HEK293 (cell line): ENCODE data around the gene SRRM5.

Experiments used
- CTCF ChIA-PET: fragments of 350-600 bp; formaldehyde crosslinking; extraction: SDS; loops from one replicate; lab custom pipeline; 2021; ENCODE audit warnings: antibody characterized with exemption; lab: Yijun Ruan, JAX
- POLR2A ChIA-PET: fragments of 300-600 bp; formaldehyde crosslinking; extraction: SDS; loops from one replicate; lab custom pipeline; 2020; ENCODE audit warnings: antibody characterized with exemption, inconsistent platforms; lab: Yijun Ruan, JAX
- H3K27ac ChIP-seq: fragments of 200-500 bp; sonication (Bioruptor generic); 2 replicates; pipeline ENCODE4 v1.5.1; 2014; ENCODE audit warnings: low read depth, low read length, control low read depth, inconsistent platforms; ENCODE audit errors: extremely low read depth
- H3K36me3 ChIP-seq, 2 experiments: fragments of 200-500 bp in 1 of 2; sonication (Bioruptor generic) in 1 of 2; 1 replicate in 1 of 2; 2 replicates in 1 of 2; pipeline ENCODE4 v1.5.1; 2014 to 2017; ENCODE audit warnings: inconsistent platforms in 2 of 2, low read length in 2 of 2; ENCODE audit not compliant: control insufficient read depth in 2 of 2, insufficient read depth in 1 of 2
- H3K4me1 ChIP-seq: fragments of 200-500 bp; sonication (Bioruptor generic); 2 replicates; pipeline ENCODE4 v1.5.1; 2014; ENCODE audit warnings: mild to moderate bottlenecking, low read length, inconsistent platforms; ENCODE audit not compliant: control insufficient read depth, insufficient read depth
- H3K4me3 ChIP-seq: 2 replicates; pipeline ENCODE4 v1.5.1; 2011; ENCODE audit warnings: low read depth, mild to moderate bottlenecking, control low read depth, low read length, moderate library complexity
- H3K9me3 ChIP-seq: fragments of 200-500 bp; sonication (Bioruptor generic); 2 replicates; pipeline ENCODE4 v1.5.1; 2014; ENCODE audit warnings: low read depth, low read length, inconsistent platforms; ENCODE audit not compliant: control insufficient read depth, insufficient read depth
- HIC1 ChIP-seq: fragments of 450-650 bp; formaldehyde crosslinking; IDR thresholded peaks from 2 replicates; pipeline ENCODE4 v1.5.1; 2016; ENCODE audit warnings: missing biosample characterization, missing genetic modification characterization
- KLF1 ChIP-seq: fragments of 450-650 bp; formaldehyde crosslinking; IDR thresholded peaks from 2 replicates; pipeline ENCODE4 v1.5.1; 2016; ENCODE audit warnings: missing biosample characterization, missing genetic modification characterization
- PRDM4 ChIP-seq: fragments of 450-650 bp; formaldehyde crosslinking; IDR thresholded peaks from 2 replicates; pipeline ENCODE4 v1.5.1; 2017; ENCODE audit warnings: missing biosample characterization, missing genetic modification characterization
- SP2 ChIP-seq: fragments of 450-650 bp; formaldehyde crosslinking; IDR thresholded peaks from 2 replicates; pipeline ENCODE4 v1.5.1; 2016; ENCODE audit warnings: missing biosample characterization, missing genetic modification characterization
- SP7 ChIP-seq: fragments of 450-650 bp; formaldehyde crosslinking; IDR thresholded peaks from 2 replicates; pipeline ENCODE4 v1.5.1; 2016; ENCODE audit warnings: missing biosample characterization, missing genetic modification characterization
- YY1 ChIP-seq: fragments of 450-650 bp; formaldehyde crosslinking; IDR thresholded peaks from 2 replicates; pipeline ENCODE4 v1.5.1; 2018; ENCODE audit warnings: missing biosample characterization, missing genetic modification characterization
- ZBTB17 ChIP-seq: fragments of 450-650 bp; formaldehyde crosslinking; IDR thresholded peaks from 2 replicates; pipeline ENCODE4 v1.5.1; 2016; ENCODE audit warnings: missing biosample characterization, missing genetic modification characterization
- ZBTB21 ChIP-seq: fragments of 450-650 bp; formaldehyde crosslinking; IDR thresholded peaks from 2 replicates; pipeline ENCODE4 v1.5.1; 2017; ENCODE audit warnings: missing biosample characterization, missing genetic modification characterization
- ZBTB26 ChIP-seq: fragments of 450-650 bp; formaldehyde crosslinking; optimal IDR thresholded peaks from 2 replicates; pipeline ENCODE3; 2016; ENCODE audit warnings: missing biosample characterization, mild to moderate bottlenecking, missing genetic modification characterization
- ZBTB44 ChIP-seq: fragments of 450-650 bp; IDR thresholded peaks from 2 replicates; pipeline ENCODE4 v1.5.1; 2018; ENCODE audit warnings: missing biosample characterization, mild to moderate bottlenecking, missing genetic modification characterization
- ZBTB7A ChIP-seq: fragments of 450-650 bp; formaldehyde crosslinking; IDR thresholded peaks from 2 replicates; pipeline ENCODE4 v1.5.1; 2016; ENCODE audit warnings: low read depth, missing biosample characterization, missing genetic modification characterization
- ZNF280C ChIP-seq: fragments of 450-650 bp; formaldehyde crosslinking; IDR thresholded peaks from 2 replicates; pipeline ENCODE4 v1.5.1; 2016; ENCODE audit warnings: missing biosample characterization, missing genetic modification characterization
- ZNF366 ChIP-seq: fragments of 450-650 bp; formaldehyde crosslinking; conservative IDR thresholded peaks from 2 replicates; pipeline ENCODE4 v1.5.1; 2016; ENCODE audit warnings: missing biosample characterization, missing genetic modification characterization
- ZNF585B ChIP-seq: fragments of 450-650 bp; formaldehyde crosslinking; IDR thresholded peaks from 2 replicates; pipeline ENCODE4 v1.5.1; 2016; ENCODE audit warnings: missing biosample characterization, missing genetic modification characterization
- ZNF596 ChIP-seq: fragments of 450-650 bp; IDR thresholded peaks from 2 replicates; pipeline ENCODE4 v1.5.0; 2018; ENCODE audit warnings: missing biosample characterization, mild to moderate bottlenecking, missing genetic modification characterization, moderate library complexity
- ZNF600 ChIP-seq: fragments of 450-650 bp; formaldehyde crosslinking; IDR thresholded peaks from 2 replicates; pipeline ENCODE4 v1.5.1; 2016; ENCODE audit warnings: missing biosample characterization, missing genetic modification characterization
- ZNF747 ChIP-seq: fragments of 450-650 bp; formaldehyde crosslinking; IDR thresholded peaks from 2 replicates; pipeline ENCODE4 v1.5.1; 2016; ENCODE audit warnings: missing biosample characterization, missing genetic modification characterization

Gene SRRM5

GRCh38 chr19:43626838-43627237, 14.9 kb downstream of the SRRM5 start (continued):
- TF ChIP-seq ZBTB7A (tag by site-specific recombination): no peak
- no peak for TF ChIP-seq ZBTB26
- no peak for TF ChIP-seq ZNF280C (tag by site-specific recombination)
- peak; percentile 34; the same call in 1 of the 2 replicates for TF ChIP-seq HIC1 (tag by site-specific recombination)
- TF ChIP-seq SP2: no peak
- TF ChIP-seq, all 188 proteins: peak for 3

GRCh38 chr19:43628646-43629326, 16.9 kb downstream of the SRRM5 start:
- CTCF ChIA-PET: interaction anchor here (0.8 to 1.7 kb wide), 5 partner anchors 9 to 87 kb away, joined by 3 to 7 read pairs (median 4); no protein-coding TSS in a partner anchor
- POLR2A ChIA-PET: interaction anchor here (0.8 to 1.4 kb wide), 6 partner anchors 9 to 198 kb away, joined by 3 to 6 read pairs (median 3); partner anchors contain the start of genes CADM4, IRGQ, ZNF283 and ZNF428

GRCh38 chr19:43631491-43631890, 19.6 kb downstream of the SRRM5 start:
- POLR2A ChIA-PET: no interaction called here
- peaks cover 0 to 6% of the 10 kb centered on the region in 2 experiments; a peak in 1 of 3 replicates for H3K36me3 ChIP-seq
- TF ChIP-seq ZNF600 (tag by site-specific recombination) (0 out of 2 replicates have a peak, but pooled peaks have one; percentile 20), SP7 (no peak)
- TF ChIP-seq, all 188 proteins: peak for 1
- CTCF ChIA-PET: no interaction called here
- H3K9me3 ChIP-seq: no peaks in the 10 kb centered on the region
- peaks cover 5% of the 10 kb centered on the region; the same call in 1 of the 2 replicates for H3K4me1 ChIP-seq
- no peak overlapping the region for H3K27ac ChIP-seq
- no peak overlapping the region for H3K4me3 ChIP-seq

More at GRCh38 chr19:43628646-43629326, 16.9 kb downstream of the SRRM5 start:
- Histone ChIP-seq H3K4me1 (no peaks in the 10 kb centered on the region), H3K36me3 (peaks cover 5 to 15% of the 10 kb centered on the region in 2 experiments), H3K4me3 (no peak overlapping the region)
- TF ChIP-seq ZNF747 (tag by site-specific recombination) (no peak), ZBTB17 (tag by site-specific recombination) (peak; percentile 84), YY1 (tag by site-specific recombination) (no peak)
- TF ChIP-seq, all 188 proteins: peak for 1
- no peaks in the 10 kb centered on the region for H3K9me3 ChIP-seq
- no peak overlapping the region for H3K27ac ChIP-seq

- Histone ChIP-seq H3K9me3 (no peaks in the 10 kb centered on the region), H3K4me1 (peaks cover 5% of the 10 kb centered on the region; the same call in 1 of the 2 replicates), H3K36me3 (peaks cover 0 to 4% of the 10 kb centered on the region in 2 experiments; a peak in 1 of 3 replicates), H3K27ac (no peak overlapping the region), H3K4me3 (no peak overlapping the region)
- ChIA-PET CTCF (interaction anchor here (1.0 kb wide), 1 partner anchor 133 kb away, joined by 3 read pairs; no protein-coding TSS in a partner anchor), POLR2A (interaction anchor here (0.5 to 1.1 kb wide), 5 partner anchors 8 to 123 kb away, joined by 3 to 6 read pairs (median 4); partner anchors contain the start of genes IRGQ, ZNF428 and ZNF576)
- TF ChIP-seq ZNF366 (tag by site-specific recombination): peak; percentile 71
- TF ChIP-seq ZBTB21 (tag by site-specific recombination): no peak
- TF ChIP-seq ZBTB44 (tag by site-specific recombination): no peak
- 0 out of 2 replicates have a peak, but pooled peaks have one; percentile 18 for TF ChIP-seq ZNF596 (tag by site-specific recombination)
- TF ChIP-seq KLF1 (tag by site-specific recombination): no peak
- TF ChIP-seq PRDM4: no peak
- TF ChIP-seq ZNF585B (tag by site-specific recombination): no peak
These were observed 21.6 kb downstream of the SRRM5 start for GRCh38 chr19:43633520-43633919.
